NCI-H748 (cell line): Measurements from ENCODE around the gene RABGAP1L.
A peak's percentile ranks its signal among the peaks of the same experiment; 100 is the strongest.
"Not testable (repeated sequence)": the region's sequence is repeated elsewhere in the genome, so short reads cannot be mapped to it uniquely, and the experiment has no call there.

Source experiments
- DNase-seq: peaks from one replicate; lab custom pipeline; 2025; ENCODE audit not compliant: unreplicated experiment; lab: John Stamatoyannopoulos, UW

Gene RABGAP1L

GRCh38 chr1:175005085-175005783 is 845.9 kb downstream of the RABGAP1L start:
- no peak for DNase-seq

GRCh38 chr1:175009532-175009931 is 850.2 kb downstream of the RABGAP1L start:
- DNase-seq, result no peak

- DNase-seq, result no peak
These were observed 854.1 kb downstream of the RABGAP1L start for GRCh38 chr1:175013445-175013844.

- no peak for DNase-seq
These were observed 855.9 kb downstream of the RABGAP1L start for GRCh38 chr1:175015243-175015642.

GRCh38 chr1:175019524-175019923 is 860.2 kb downstream of the RABGAP1L start:
- DNase-seq, result no peak

- DNase-seq, result peak; percentile 96
These were observed 864.0 kb downstream of the RABGAP1L start, which contains the start of gene MRPS14 for GRCh38 chr1:175023043-175023921. MRPS14 (minus strand) TSS chr1:175023425; CDS start chr1:175023408, 17 bp downstream.

- DNase-seq, result not testable (repeated sequence)
These were observed 864.6 kb downstream of the RABGAP1L start for GRCh38 chr1:175023922-175024242.

GRCh38 chr1:175024773-175025172 is 865.5 kb downstream of the RABGAP1L start:
- DNase-seq, result no peak

- DNase-seq, result no peak
These were observed 874.6 kb downstream of the RABGAP1L start for GRCh38 chr1:175033953-175034352.

- DNase-seq, result no peak
These were observed 875.5 kb downstream of the RABGAP1L start for GRCh38 chr1:175034775-175035174.

- no peak for DNase-seq
These were observed 876.5 kb downstream of the RABGAP1L start for GRCh38 chr1:175035865-175036264.

GRCh38 chr1:175036476-175036875 is 877.2 kb downstream of the RABGAP1L start:
- no peak for DNase-seq

GRCh38 chr1:175037416-175037815 is 878.1 kb downstream of the RABGAP1L start:
- DNase-seq, result no peak

- DNase-seq, result no peak
These were observed 881.1 kb downstream of the RABGAP1L start for GRCh38 chr1:175040324-175040879.

GRCh38 chr1:175042650-175043049 is 883.3 kb downstream of the RABGAP1L start:
- DNase-seq, result no peak

GRCh38 chr1:175043824-175044223 is 884.5 kb downstream of the RABGAP1L start:
- DNase-seq, result no peak

- not testable (repeated sequence) for DNase-seq
These were observed 885.3 kb downstream of the RABGAP1L start for GRCh38 chr1:175044591-175044990.
